ENCODE results near the gene KCNJ9. TPM values are rescaled to one million over a fixed set of nuclear protein-coding genes. Genes with fewer than 3 reads are reported as not detected.

KCNJ9 gene
- total RNA-seq, 1 experiment from 2014 or later, result 0.09 TPM

DNA sequence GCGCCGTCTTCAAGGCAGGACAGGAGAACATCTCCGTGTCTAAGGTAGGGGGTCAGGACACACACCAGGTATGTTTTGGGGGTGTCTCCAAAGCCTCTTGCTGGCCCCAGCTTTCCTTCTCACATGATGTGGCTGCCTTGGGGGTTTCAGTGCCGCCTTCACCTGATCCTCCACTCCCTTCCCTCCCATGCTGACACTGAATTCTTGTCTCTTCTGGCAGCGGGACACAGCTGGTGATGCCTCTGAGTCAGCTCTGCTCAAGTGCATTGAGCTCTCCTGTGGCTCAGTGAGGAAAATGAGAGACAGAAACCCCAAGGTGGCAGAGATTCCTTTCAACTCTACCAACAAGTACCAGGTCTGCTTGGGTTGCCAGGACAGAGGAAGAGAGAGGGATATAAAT lies 47.7 kb downstream of the KCNJ9 start:
- Histone ChIP-seq H3K14ac (ENCODE audit: insufficient read depth, low read length) (no peak overlapping the region), H3K23ac (ENCODE audit: insufficient read length, low read depth, low read length) (no peak overlapping the region), H2BK120ac (ENCODE audit: low read depth, low read length, poor library complexity, severe bottlenecking) (no peak overlapping the region), H3K79me2 (ENCODE audit: insufficient read depth, low read length) (no peaks in the 10 kb centered on the region), H3K18ac (ENCODE audit: insufficient read length, low read depth, low read length) (no peak overlapping the region), H3K4ac (ENCODE audit: low read depth, low read length) (no peak overlapping the region), H2BK12ac (ENCODE audit: insufficient read length, low read depth, low read length) (no peak overlapping the region), H3K27me3 (ENCODE audit: insufficient read depth, low read length) (no peaks in the 10 kb centered on the region), H3K9me3 (ENCODE audit: control insufficient read depth, low read depth, low read length) (no peaks in the 10 kb centered on the region), H2BK15ac (ENCODE audit: low read depth, low read length) (no peak overlapping the region), H4K91ac (ENCODE audit: insufficient read length, low read depth, low read length) (no peak overlapping the region), H3K23me2 (ENCODE audit: insufficient read length, low read depth, low read length, poor library complexity, severe bottlenecking) (no peaks in the 10 kb centered on the region), H4K20me1 (ENCODE audit: control insufficient read depth, insufficient read depth, insufficient read length) (no peaks in the 10 kb centered on the region), H2AK5ac (ENCODE audit: insufficient read length, low read length) (no peak overlapping the region), H3T11ph (ENCODE audit: low read length) (no peak overlapping the region), H2BK20ac (ENCODE audit: low read depth, low read length, poor library complexity, severe bottlenecking) (no peak overlapping the region), H3K79me1 (ENCODE audit: insufficient read depth, low read depth, low read length, poor library complexity, severe bottlenecking) (no peaks in the 10 kb centered on the region), H2BK5ac (ENCODE audit: insufficient read length, low read length) (no peak overlapping the region), H3K56ac (ENCODE audit: insufficient read length, low read depth, low read length) (no peak overlapping the region), H3K4me2 (ENCODE audit: insufficient read depth, insufficient read length, low read length) (no peak overlapping the region), H3K4me1 (ENCODE audit: insufficient read depth, low read length) (no peaks in the 10 kb centered on the region; the same call in 1 of the 2 replicates), H4K5ac (ENCODE audit: insufficient read length, low read depth, low read length) (no peak overlapping the region), H3K9ac (ENCODE audit: extremely low read depth, insufficient read length, low read length) (no peak overlapping the region), H2AFZ (ENCODE audit: low read length) (no peak overlapping the region), H3K27ac (ENCODE audit: insufficient read length, low read depth, low read length) (no peak overlapping the region), H4K8ac (replicated peaks; ENCODE audit: insufficient read length, low read depth, low read length) (no peak overlapping the region)
- WGBS (ENCODE audit: extremely low coverage, insufficient read length, low lambda C conversion rate), result no CpG with 5 or more reads among the region's 5 CpGs
- H3K4me3 Mint-ChIP-seq, result no peak overlapping the region
- H3K27me3 Mint-ChIP-seq (ENCODE audit: low read depth), result peaks cover 2% of the 10 kb centered on the region
- TF ChIP-seq, protein P1, sequence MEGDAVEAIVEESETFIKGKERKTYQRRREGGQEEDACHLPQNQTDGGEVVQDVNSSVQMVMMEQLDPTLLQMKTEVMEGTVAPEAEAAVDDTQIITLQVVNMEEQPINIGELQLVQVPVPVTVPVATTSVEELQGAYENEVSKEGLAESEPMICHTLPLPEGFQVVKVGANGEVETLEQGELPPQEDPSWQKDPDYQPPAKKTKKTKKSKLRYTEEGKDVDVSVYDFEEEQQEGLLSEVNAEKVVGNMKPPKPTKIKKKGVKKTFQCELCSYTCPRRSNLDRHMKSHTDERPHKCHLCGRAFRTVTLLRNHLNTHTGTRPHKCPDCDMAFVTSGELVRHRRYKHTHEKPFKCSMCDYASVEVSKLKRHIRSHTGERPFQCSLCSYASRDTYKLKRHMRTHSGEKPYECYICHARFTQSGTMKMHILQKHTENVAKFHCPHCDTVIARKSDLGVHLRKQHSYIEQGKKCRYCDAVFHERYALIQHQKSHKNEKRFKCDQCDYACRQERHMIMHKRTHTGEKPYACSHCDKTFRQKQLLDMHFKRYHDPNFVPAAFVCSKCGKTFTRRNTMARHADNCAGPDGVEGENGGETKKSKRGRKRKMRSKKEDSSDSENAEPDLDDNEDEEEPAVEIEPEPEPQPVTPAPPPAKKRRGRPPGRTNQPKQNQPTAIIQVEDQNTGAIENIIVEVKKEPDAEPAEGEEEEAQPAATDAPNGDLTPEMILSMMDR (conservative IDR thresholded peaks at IDR 0.05), result no peak
- peaks cover 6 to 10% of the 10 kb centered on the region in 2 experiments for H3K4me1 Mint-ChIP-seq
- no peak for DNase-seq
- no peaks in the 10 kb centered on the region for H3K9me3 Mint-ChIP-seq
- H3K27ac Mint-ChIP-seq, result no peak overlapping the region
- H3K36me3 Mint-ChIP-seq (ENCODE audit: insufficient read depth in 1 of 3, low read depth in 3 of 3), result peaks cover 0 to 73% (median 70%) of the 10 kb centered on the region in 3 experiments; a peak in 5 of 7 replicates
